ENCODE data around the gene STON2.
A peak's percentile ranks its signal among the peaks of the same experiment; 100 is the strongest.
"Not testable (repeated sequence)": the region's sequence is repeated elsewhere in the genome, so short reads cannot be mapped to it uniquely, and the experiment has no call there.

Gene STON2

DNA sequence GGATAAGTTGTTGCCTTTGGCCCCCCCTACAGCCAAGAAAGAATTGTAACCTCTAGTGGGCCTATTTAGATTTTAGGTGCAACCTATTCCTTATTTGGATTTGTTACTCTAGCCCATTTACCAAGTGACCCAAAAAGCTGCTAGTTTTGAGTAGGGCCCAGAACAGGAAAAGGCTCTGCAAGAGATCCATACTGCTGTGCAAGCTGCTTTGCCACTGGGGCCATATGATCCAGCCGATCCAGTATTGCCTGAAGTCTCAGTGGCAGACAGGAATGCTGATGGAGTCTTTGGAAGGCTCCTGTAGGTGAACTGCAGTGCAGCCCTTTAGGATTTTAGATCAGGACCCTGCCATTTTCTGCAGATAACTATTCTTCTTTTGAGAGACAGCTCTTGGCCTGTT, 166.5 kb downstream of the STON2 start:
- no peak overlapping the region for H3K4me3 ChIP-seq (ENCODE audit: low read length)
- H3K9me3 ChIP-seq (ENCODE audit: insufficient read depth, low read depth, low read length): peaks cover 5% of the 10 kb centered on the region; the same call in 1 of the 2 replicates
- no peaks in the 10 kb centered on the region for H3K27me3 ChIP-seq (ENCODE audit: insufficient read depth, low read length)
- peaks cover 5% of the 10 kb centered on the region; the same call in 1 of the 2 replicates for H3K4me1 ChIP-seq (ENCODE audit: insufficient read depth, low read length)
- H3K9ac ChIP-seq (ENCODE audit: low read depth, low read length): no peak overlapping the region
- no peaks in the 10 kb centered on the region for H3K36me3 ChIP-seq (ENCODE audit: insufficient read depth, low read depth, low read length)
- no peak overlapping the region for H3K27ac ChIP-seq (ENCODE audit: low read length)

DNA sequence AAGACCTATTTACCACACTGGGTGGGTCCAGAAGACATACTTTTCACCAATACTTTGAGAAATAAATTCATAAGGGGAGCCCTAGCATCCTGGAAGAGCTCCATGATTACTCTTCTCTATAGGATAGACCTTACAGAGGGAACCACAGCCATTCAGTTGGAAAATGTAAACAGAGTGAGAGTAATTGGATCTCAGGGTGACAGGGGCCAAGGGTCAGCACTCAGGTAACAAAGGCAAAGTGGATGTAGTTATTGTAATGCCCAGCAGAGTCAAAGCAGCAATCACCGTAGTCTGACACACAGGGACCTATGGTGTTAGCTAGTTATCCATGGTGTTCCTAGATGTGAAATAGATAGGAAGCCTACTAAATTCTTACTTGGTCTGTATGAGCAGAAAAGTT, 168.6 kb downstream of the STON2 start:
- Histone ChIP-seq H3K27me3 (ENCODE audit: insufficient read depth, low read length) (no peaks in the 10 kb centered on the region), H3K9ac (ENCODE audit: low read depth, low read length) (no peak overlapping the region), H3K4me3 (ENCODE audit: low read length) (no peak overlapping the region), H3K27ac (ENCODE audit: low read length) (no peak overlapping the region), H3K4me1 (ENCODE audit: insufficient read depth, low read length) (peaks cover 5% of the 10 kb centered on the region; the same call in 1 of the 2 replicates), H3K9me3 (ENCODE audit: insufficient read depth, low read depth, low read length) (peaks cover 5% of the 10 kb centered on the region; the same call in 1 of the 2 replicates), H3K36me3 (ENCODE audit: insufficient read depth, low read depth, low read length) (no peaks in the 10 kb centered on the region)

DNA sequence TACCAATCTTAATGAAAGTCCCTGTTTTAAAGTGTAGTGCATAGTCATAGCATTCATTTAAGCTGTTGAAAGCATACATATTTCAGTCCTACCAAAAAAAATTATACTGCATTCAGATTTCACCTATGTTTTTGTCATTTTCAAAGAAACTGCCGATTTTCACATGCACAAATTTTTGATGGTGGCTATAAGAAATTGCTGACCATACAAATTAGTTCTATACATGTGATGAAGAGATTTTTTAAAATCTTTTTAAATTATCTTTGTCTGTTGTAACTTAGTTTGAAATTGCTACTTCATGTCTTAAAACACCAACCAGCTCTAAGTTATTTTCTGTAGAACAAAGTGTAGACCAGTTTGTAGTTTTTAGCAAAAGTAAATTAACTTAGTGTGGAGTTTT, 175.9 kb downstream of the STON2 start:
- Histone ChIP-seq H3K4me1 (ENCODE audit: insufficient read depth, low read length) (peaks cover 11% of the 10 kb centered on the region; the same call in 1 of the 2 replicates), H3K4me3 (ENCODE audit: low read length) (no peak overlapping the region), H3K27me3 (ENCODE audit: insufficient read depth, low read length) (no peaks in the 10 kb centered on the region), H3K9me3 (ENCODE audit: insufficient read depth, low read depth, low read length) (no peaks in the 10 kb centered on the region), H3K27ac (ENCODE audit: low read length) (no peak overlapping the region), H3K9ac (ENCODE audit: low read depth, low read length) (no peak overlapping the region), H3K36me3 (ENCODE audit: insufficient read depth, low read depth, low read length) (no peaks in the 10 kb centered on the region)

DNA sequence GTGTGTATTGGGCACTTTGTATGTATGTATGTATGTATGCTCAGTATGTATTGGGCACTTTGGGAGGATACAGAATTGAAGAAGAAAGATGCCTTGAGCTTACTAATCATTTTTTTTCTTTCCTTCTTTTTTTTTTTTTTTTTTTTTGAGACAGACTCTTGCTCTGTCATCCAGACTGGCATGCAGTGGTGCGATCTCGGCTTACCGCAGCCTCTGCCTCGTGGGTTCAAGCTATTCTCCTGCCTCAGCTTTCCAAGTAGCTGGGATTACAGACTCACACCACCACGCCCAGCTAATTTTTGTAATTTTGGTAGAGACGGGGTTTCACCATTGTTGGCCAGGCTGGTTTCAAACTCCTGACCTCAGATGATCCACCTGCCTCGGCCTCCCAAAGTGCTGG, 176.3 kb downstream of the STON2 start:
- not testable (repeated sequence) for H3K27me3 ChIP-seq (ENCODE audit: insufficient read depth, low read length); H3K27ac ChIP-seq (ENCODE audit: low read length); H3K36me3 ChIP-seq (ENCODE audit: insufficient read depth, low read depth, low read length); H3K9me3 ChIP-seq (ENCODE audit: insufficient read depth, low read depth, low read length); H3K9ac ChIP-seq (ENCODE audit: low read depth, low read length); H3K4me3 ChIP-seq (ENCODE audit: low read length)
- H3K4me1 ChIP-seq (ENCODE audit: insufficient read depth, low read length): peaks cover 11% of the 10 kb centered on the region; the same call in 1 of the 2 replicates

DNA sequence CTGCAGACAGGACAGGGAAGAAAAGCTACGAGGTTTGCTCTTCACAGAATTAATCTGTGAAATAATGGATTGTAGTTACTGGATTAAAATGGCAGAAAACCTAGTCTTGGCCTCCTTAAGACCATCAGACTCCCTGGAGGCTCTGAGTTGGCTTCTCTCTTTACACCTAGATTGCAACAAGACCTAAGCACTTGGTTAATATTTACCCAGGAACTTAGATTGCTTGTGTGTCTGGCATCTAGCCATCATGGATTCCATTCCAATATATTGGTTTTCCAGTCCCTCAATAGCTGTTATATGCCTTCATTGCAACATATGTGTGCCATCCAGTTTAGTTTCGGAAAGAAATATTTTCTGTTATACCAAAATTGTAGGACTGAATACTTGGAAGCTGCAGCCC, 177.4 kb downstream of the STON2 start:
- H3K4me1 ChIP-seq (ENCODE audit: insufficient read depth, low read length): peaks cover 17% of the 10 kb centered on the region; the same call in 1 of the 2 replicates
- H3K9ac ChIP-seq (ENCODE audit: low read depth, low read length): no peak overlapping the region
- no peaks in the 10 kb centered on the region for H3K36me3 ChIP-seq (ENCODE audit: insufficient read depth, low read depth, low read length)
- H3K27me3 ChIP-seq (ENCODE audit: insufficient read depth, low read length): no peaks in the 10 kb centered on the region
- no peaks in the 10 kb centered on the region for H3K9me3 ChIP-seq (ENCODE audit: insufficient read depth, low read depth, low read length)
- no peak overlapping the region for H3K4me3 ChIP-seq (ENCODE audit: low read length)
- no peak overlapping the region for H3K27ac ChIP-seq (ENCODE audit: low read length)

DNA sequence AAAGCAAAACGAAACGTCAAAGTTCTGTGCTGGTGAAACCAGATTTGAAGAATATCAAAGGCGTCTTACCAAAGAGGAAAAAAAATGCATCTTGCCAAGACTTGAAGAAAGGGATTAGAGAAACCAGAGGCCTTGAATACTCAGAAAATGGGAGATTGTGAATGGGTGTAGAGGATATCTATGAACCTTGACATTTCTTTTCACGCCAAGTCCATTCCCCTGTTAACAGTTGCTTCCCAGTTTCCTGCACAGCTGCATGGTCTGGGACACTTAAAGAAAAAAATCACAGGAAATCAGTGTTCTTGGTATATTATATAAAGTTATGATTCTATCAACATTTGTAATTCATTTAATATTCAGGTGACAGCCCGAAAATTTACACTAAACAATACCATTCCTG, 178.0 kb downstream of the STON2 start:
- Histone ChIP-seq H3K9ac (ENCODE audit: low read depth, low read length) (peak overlapping the region; percentile 99; the same call in 1 of the 2 replicates), H3K4me1 (ENCODE audit: insufficient read depth, low read length) (peaks cover 17% of the 10 kb centered on the region; the same call in 1 of the 2 replicates), H3K27ac (ENCODE audit: low read length) (peak overlapping the region; percentile 95), H3K27me3 (ENCODE audit: insufficient read depth, low read length) (no peaks in the 10 kb centered on the region), H3K36me3 (ENCODE audit: insufficient read depth, low read depth, low read length) (peaks cover 1% of the 10 kb centered on the region; the same call in 1 of the 2 replicates), H3K9me3 (ENCODE audit: insufficient read depth, low read depth, low read length) (no peaks in the 10 kb centered on the region), H3K4me3 (ENCODE audit: low read length) (peak overlapping the region; percentile 86)

DNA sequence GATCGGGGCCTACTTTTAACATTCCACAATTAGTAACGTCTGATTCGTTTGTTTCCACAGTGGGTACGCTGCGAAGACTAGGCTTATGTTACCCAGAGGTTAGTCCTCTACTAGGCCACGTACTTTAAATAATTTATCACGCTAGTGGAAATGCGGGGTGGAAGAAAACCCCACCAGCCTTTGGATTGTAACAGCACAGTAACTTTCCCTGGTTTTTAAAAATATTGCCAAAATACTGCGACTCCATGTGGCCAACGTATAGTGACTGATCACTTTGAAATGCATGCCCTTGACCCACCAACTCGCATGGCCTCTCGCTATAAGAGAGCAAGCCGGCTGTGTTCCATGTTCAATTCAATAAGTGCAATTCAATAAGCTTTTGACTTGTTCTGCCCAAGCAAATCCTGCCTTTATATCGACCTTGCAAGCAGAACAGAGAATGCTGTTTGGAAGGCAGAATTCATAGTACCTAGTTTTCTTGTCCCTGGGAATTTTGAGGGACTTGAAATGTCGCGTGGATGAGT, 178.5 kb downstream of the STON2 start:
- Histone ChIP-seq H3K9ac (ENCODE audit: low read depth, low read length) (peak overlapping the region; percentile 99), H3K4me1 (ENCODE audit: insufficient read depth, low read length) (peaks cover 17% of the 10 kb centered on the region; the same call in 1 of the 2 replicates), H3K27ac (ENCODE audit: low read length) (peak overlapping the region; percentile 95), H3K4me3 (ENCODE audit: low read length) (peak overlapping the region; percentile 86), H3K36me3 (ENCODE audit: insufficient read depth, low read depth, low read length) (peaks cover 6% of the 10 kb centered on the region; the same call in 1 of the 2 replicates), H3K9me3 (ENCODE audit: insufficient read depth, low read depth, low read length) (no peaks in the 10 kb centered on the region), H3K27me3 (ENCODE audit: insufficient read depth, low read length) (no peaks in the 10 kb centered on the region)

DNA sequence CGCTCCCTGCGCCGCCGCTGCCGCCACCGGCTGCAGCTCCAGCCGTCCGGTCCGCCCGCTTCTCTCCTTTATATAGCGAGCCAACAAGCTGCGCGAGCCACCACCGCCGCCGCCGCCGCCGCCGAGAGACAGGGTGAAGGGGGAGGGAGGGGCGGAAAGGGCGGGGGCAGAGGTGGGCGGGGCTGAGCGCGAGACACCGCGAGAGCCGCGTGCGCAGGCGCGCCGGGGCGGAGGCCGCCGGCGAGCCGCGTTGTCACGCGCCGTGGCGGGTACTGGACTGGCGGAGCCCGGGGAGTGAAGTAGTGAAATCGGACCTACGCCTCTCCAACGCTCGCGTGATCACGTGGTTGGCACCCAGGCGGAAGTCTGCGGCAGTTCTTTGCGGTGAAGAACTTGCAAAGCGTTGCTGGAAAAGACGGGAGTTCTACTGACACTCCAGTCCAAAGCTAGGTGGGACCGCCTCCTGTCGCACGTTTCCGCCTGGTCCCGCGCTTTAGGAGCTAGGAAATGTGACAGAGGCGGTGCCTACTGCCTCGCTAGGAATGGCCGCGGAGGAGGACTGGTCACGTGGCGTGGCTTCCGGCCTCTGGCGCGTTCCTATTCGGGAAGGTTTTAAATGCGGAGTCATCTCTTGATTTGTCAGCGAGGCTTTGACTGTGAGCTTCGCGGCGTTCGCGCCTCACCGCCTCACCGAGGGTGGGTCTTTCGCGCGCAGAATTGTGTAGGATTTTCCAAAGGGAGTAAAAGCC, 179.1 kb downstream of the STON2 start, which contains the start of gene GTF2A1:
GTF2A1 (minus strand) TSS at position 130 of the 749 bp plus-strand sequence. CDS start 441 bp downstream, outside the sequence.
- H3K9me3 ChIP-seq (ENCODE audit: insufficient read depth, low read depth, low read length): no peaks in the 10 kb centered on the region
- peak within 1 kb of the TSS; percentile 90 for H3K4me3 ChIP-seq (ENCODE audit: low read length)
- peak within 1 kb of the TSS; percentile 99 for H3K9ac ChIP-seq (ENCODE audit: low read depth, low read length)
- H3K27me3 ChIP-seq (ENCODE audit: insufficient read depth, low read length): no peaks in the 10 kb centered on the region
- peak within 1 kb of the TSS; percentile 98 for H3K27ac ChIP-seq (ENCODE audit: low read length)
- peaks cover 13% of the 10 kb centered on the region for H3K36me3 ChIP-seq (ENCODE audit: insufficient read depth, low read depth, low read length)
- peaks cover 17% of the 10 kb centered on the region; the same call in 1 of the 2 replicates for H3K4me1 ChIP-seq (ENCODE audit: insufficient read depth, low read length)

DNA sequence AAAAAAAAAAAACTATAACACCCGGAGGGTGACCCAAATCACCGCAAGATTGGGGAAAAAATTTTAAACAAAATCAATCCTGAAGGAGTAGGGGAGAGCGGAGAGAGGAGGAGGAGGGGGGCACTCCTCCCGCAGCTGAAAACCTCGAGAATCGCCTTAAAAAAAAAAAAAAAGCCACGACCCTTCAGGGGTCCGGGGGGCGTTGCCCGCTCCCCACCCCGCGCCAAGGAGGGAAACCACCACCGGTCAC, 179.6 kb downstream of the STON2 start:
- H3K4me3 ChIP-seq (ENCODE audit: low read length): peak overlapping the region; percentile 90
- H3K4me1 ChIP-seq (ENCODE audit: insufficient read depth, low read length): peaks cover 17% of the 10 kb centered on the region; the same call in 1 of the 2 replicates
- H3K9me3 ChIP-seq (ENCODE audit: insufficient read depth, low read depth, low read length): no peaks in the 10 kb centered on the region
- H3K27me3 ChIP-seq (ENCODE audit: insufficient read depth, low read length): no peaks in the 10 kb centered on the region
- peak overlapping the region; percentile 98 for H3K9ac ChIP-seq (ENCODE audit: low read depth, low read length)
- peaks cover 18% of the 10 kb centered on the region for H3K36me3 ChIP-seq (ENCODE audit: insufficient read depth, low read depth, low read length)
- H3K27ac ChIP-seq (ENCODE audit: low read length): peak overlapping the region; percentile 80

DNA sequence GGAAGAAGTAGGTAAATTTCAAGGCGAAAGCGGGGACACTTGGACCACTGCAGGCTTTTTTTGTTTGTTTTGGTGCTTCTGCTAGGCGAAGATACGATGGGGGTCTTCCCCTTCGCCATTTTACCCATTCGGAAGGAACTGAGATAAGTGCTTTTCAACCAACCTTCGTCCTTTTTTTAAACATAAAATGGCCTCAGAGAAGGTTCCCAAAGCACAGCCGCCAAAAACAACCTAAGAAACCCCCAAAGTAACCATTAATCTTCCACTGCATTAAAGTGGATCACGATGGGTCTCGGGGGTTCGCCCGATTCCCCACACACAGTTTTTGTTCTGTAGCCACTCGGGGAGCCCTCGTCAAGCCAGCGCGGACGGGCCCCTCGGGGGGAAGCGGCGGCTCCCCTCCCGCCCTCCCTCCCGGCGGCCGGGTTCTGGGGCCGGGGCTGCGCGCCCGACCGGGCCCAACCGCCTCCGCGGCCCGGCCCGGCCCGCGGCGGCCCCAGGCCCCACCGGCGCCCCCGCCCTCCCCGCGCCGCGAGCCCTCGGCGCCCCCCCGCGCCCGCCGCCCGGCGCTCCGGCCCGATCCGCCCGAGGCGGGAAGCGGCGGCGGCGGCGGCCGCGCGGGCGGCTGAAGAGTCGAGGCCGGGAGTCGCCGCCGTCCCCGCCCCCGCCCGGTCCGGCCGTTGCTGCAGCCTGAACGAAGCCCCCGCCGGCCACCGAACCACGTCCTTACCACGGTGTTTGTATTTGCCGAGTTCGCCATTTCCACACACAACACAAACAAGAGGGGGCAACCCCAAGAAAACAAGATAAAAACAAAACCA, 180.2 kb downstream of the STON2 start:
- Histone ChIP-seq H3K27ac (ENCODE audit: low read length) (peak overlapping the region; percentile 98), H3K27me3 (ENCODE audit: insufficient read depth, low read length) (no peaks in the 10 kb centered on the region), H3K4me3 (ENCODE audit: low read length) (peak overlapping the region; percentile 90), H3K4me1 (ENCODE audit: insufficient read depth, low read length) (peaks cover 17% of the 10 kb centered on the region; the same call in 1 of the 2 replicates), H3K36me3 (ENCODE audit: insufficient read depth, low read depth, low read length) (peaks cover 23% of the 10 kb centered on the region), H3K9me3 (ENCODE audit: insufficient read depth, low read depth, low read length) (no peaks in the 10 kb centered on the region), H3K9ac (ENCODE audit: low read depth, low read length) (peak overlapping the region; percentile 98)

DNA sequence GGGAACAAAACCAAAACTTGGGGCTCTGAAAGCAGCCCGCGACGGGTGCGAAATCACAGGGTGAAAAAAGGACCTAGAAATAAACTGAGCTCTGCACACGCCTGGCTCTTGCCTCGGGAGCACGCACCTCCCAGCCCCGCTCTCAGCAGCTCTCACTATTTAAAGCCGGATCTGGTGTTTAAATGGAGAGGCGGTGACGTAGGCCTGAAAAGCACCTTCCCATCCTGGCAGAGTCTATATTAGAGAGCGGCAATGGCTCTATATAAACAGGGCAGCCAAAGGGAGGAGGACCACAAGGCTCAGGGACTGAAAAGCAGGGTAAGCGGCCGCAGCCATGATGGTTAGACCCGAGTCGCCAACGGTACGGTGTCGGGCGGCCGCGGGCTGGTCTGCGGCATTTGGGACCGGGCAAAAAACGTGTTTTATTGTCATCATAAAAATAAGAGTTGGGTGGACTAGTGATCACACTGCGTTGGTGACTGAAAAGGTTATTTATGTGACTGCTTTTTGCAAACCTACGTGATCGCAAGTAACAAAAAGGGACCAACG, 180.8 kb downstream of the STON2 start:
- H3K27ac ChIP-seq (ENCODE audit: low read length): peak overlapping the region; percentile 98
- H3K9me3 ChIP-seq (ENCODE audit: insufficient read depth, low read depth, low read length): no peaks in the 10 kb centered on the region

More for the DNA sequence above, 180.8 kb downstream of the STON2 start:
- Histone ChIP-seq H3K9ac (ENCODE audit: low read depth, low read length) (peak overlapping the region; percentile 98), H3K4me1 (ENCODE audit: insufficient read depth, low read length) (peaks cover 17% of the 10 kb centered on the region; the same call in 1 of the 2 replicates), H3K4me3 (ENCODE audit: low read length) (peak overlapping the region; percentile 89), H3K27me3 (ENCODE audit: insufficient read depth, low read length) (no peaks in the 10 kb centered on the region), H3K36me3 (ENCODE audit: insufficient read depth, low read depth, low read length) (peaks cover 29% of the 10 kb centered on the region)
